GM12872 (cell line): ENCODE results near the gene RBM18.

ENCODE experiments used
- CTCF ChIP-seq: IDR thresholded peaks from 3 replicates; pipeline ENCODE4 v1.5.1; 2011; ENCODE audit warnings: low read depth, mild to moderate bottlenecking, low read length, moderate library complexity; ENCODE audit not compliant: insufficient read depth

RBM18 gene

GRCh38 chr9:122274055-122274454 lies 9.4 kb upstream of the RBM18 start:
- TF ChIP-seq CTCF, result no peak

GRCh38 chr9:122268041-122268814 lies 3.6 kb upstream of the RBM18 start:
- TF ChIP-seq CTCF, result no peak

GRCh38 chr9:122265149-122265915 lies 692 bp upstream of the RBM18 start:
- TF ChIP-seq CTCF, result no peak; the same call in 2 of the 3 replicates

GRCh38 chr9:122263699-122264349 lies 816 bp downstream of the RBM18 start:
- no peak for TF ChIP-seq CTCF

- TF ChIP-seq CTCF, result no peak
Measured at GRCh38 chr9:122262073-122262472, 2.6 kb downstream of the RBM18 start.

GRCh38 chr9:122261469-122261881 lies 3.2 kb downstream of the RBM18 start:
- no peak for TF ChIP-seq CTCF

GRCh38 chr9:122258886-122259415 lies 5.7 kb downstream of the RBM18 start:
- TF ChIP-seq CTCF, result no peak
